Measurements from ENCODE around the gene TCFL5. TPM values are rescaled to one million over a fixed set of nuclear protein-coding genes. Genes with fewer than 3 reads are reported as not detected.
A peak's percentile ranks its signal among the peaks of the same experiment; 100 is the strongest.

The TCFL5 gene
- total and polyA plus RNA-seq, 12 donors: 2.5 to 8.3 (median 6.4) TPM

- Histone ChIP-seq H3K27ac (peak overlapping the region in 7 of 10 donors; percentile 2 to 76 (median 64)), H3K36me3 (no peaks in the 10 kb centered on the region), H3K4me1 (peaks cover 20 to 62% (median 45%) of the 10 kb centered on the region in 9 donors), H3K27me3 (peaks cover 20 to 48% (median 37%) of the 10 kb centered on the region in 7 donors), H3K4me3 (peak overlapping the region in 1 of 10 donors; percentile 48), H3K9me3 (no peaks in the 10 kb centered on the region)
- intact Hi-C loops (cut with DNase I): no loop called here
- TF ChIP-seq CTCF (IDR thresholded peaks at IDR 0.05): no peak
- ATAC-seq (peak in 7 of 8 donors; percentile 3 to 43 (median 24)), DNase-seq (no peak)
- 54 to 63% methylated on average over 16 of the region's 16 CpGs for WGBS, 2 donors
These were observed 42.0 kb downstream of the TCFL5 start for GRCh38 chr20:62819494-62820174.

GRCh38 chr20:62818592-62819493 is 42.8 kb downstream of the TCFL5 start:
- peak; percentile 42 to 77 (median 58) for ATAC-seq
- Histone ChIP-seq H3K4me1 (peaks cover 20 to 58% (median 42%) of the 10 kb centered on the region in 9 donors), H3K9me3 (no peaks in the 10 kb centered on the region), H3K36me3 (peaks cover 0 to 5% (median 0%) of the 10 kb centered on the region in 9 donors), H3K4me3 (peak overlapping the region in 5 of 10 donors; percentile 6 to 48 (median 34)), H3K27me3 (peaks cover 20 to 55% (median 37%) of the 10 kb centered on the region in 7 donors), H3K27ac (peak overlapping the region in 8 of 10 donors; percentile 2 to 76 (median 60))
- 15 to 19% methylated on average over 25 of the region's 25 CpGs for WGBS, 2 donors
- DNase-seq: peak; percentile 74 to 82
- intact Hi-C loops (cut with DNase I): no loop called here
- no peak for TF ChIP-seq CTCF (IDR thresholded peaks at IDR 0.05)

GRCh38 chr20:62817975-62818591 is 43.5 kb downstream of the TCFL5 start:
- Histone ChIP-seq H3K36me3 (peaks cover 0 to 13% (median 0%) of the 10 kb centered on the region in 9 donors), H3K27me3 (peaks cover 20 to 55% (median 37%) of the 10 kb centered on the region in 7 donors), H3K4me3 (peak overlapping the region in 3 of 10 donors; percentile 14 to 48 (median 45)), H3K27ac (peak overlapping the region in 6 of 10 donors; percentile 4 to 76 (median 60)), H3K4me1 (peaks cover 20 to 58% (median 42%) of the 10 kb centered on the region in 9 donors), H3K9me3 (no peaks in the 10 kb centered on the region)
- DNase-seq (no peak), ATAC-seq (no peak)
- WGBS, 2 donors: 55 to 71% methylated on average over 12 of the region's 12 CpGs
- intact Hi-C loops (cut with DNase I): no loop called here
- no peak for TF ChIP-seq CTCF (IDR thresholded peaks at IDR 0.05)

Measured in heart right ventricle (tissue), 16 donors.